ENCODE results near the gene COL18A1. TPM values are rescaled to one million over a fixed set of nuclear protein-coding genes. Genes with fewer than 3 reads are reported as not detected.
A peak's percentile ranks its signal among the peaks of the same experiment; 100 is the strongest.

The COL18A1 gene
- total RNA-seq, 4 donors from 2014 or later = 97.7 to 173 (median 110) TPM

DNA sequence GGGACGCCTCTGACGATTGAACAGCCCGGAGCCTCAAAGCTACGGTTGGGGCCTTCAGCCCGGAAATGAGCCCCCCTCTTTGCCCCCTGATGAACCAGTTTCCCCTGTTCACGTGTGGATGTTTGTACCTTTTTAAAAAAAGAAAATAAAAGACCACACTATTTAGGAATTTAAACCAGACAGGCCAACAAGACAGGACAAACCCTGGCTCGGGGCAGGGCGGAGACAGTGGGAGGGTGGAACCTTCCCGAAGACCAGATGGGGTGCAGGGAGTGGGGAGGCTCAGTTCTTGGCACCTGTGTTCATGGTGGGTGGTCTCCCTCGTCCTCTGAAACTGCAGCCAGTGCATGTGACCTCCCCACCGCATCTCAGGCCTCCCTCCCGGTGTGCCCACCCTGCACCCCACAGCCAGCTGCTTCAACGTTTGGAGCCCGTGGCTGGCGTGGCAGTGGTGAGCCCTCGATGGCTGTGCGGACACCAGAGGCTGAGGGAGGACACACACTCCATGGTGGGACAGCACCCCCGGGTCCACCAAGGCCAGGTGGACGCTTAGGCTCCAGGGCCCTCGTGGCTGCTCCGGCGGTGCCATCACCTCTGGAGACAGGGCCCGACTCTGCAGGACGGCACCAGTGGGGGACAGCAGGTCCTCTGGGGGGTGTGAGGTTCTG, 45.6 kb downstream of the COL18A1 start:
- H3K4me3 ChIP-seq = no peak overlapping the region
- intact Hi-C loops (cut with DNase I) = no loop called here
- peaks cover 0 to 8% (median 0%) of the 10 kb centered on the region in 4 donors for H3K36me3 ChIP-seq
- H3K4me1 ChIP-seq = peaks cover 16 to 26% (median 23%) of the 10 kb centered on the region in 4 donors
- peaks cover 0 to 14% (median 0%) of the 10 kb centered on the region in 4 donors for H3K27me3 ChIP-seq
- no peak for TF ChIP-seq POLR2AphosphoS5 (IDR thresholded peaks at IDR 0.05)
- TF ChIP-seq, protein P1, sequence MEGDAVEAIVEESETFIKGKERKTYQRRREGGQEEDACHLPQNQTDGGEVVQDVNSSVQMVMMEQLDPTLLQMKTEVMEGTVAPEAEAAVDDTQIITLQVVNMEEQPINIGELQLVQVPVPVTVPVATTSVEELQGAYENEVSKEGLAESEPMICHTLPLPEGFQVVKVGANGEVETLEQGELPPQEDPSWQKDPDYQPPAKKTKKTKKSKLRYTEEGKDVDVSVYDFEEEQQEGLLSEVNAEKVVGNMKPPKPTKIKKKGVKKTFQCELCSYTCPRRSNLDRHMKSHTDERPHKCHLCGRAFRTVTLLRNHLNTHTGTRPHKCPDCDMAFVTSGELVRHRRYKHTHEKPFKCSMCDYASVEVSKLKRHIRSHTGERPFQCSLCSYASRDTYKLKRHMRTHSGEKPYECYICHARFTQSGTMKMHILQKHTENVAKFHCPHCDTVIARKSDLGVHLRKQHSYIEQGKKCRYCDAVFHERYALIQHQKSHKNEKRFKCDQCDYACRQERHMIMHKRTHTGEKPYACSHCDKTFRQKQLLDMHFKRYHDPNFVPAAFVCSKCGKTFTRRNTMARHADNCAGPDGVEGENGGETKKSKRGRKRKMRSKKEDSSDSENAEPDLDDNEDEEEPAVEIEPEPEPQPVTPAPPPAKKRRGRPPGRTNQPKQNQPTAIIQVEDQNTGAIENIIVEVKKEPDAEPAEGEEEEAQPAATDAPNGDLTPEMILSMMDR (IDR thresholded peaks at IDR 0.05) = no peak
- no peak for TF ChIP-seq EP300 (IDR thresholded peaks at IDR 0.05)
- TF ChIP-seq POLR2A (IDR thresholded peaks at IDR 0.05; ENCODE audit: low read depth) = no peak
- no peak for DNase-seq (ENCODE audit: extremely low spot score)
- no peak overlapping the region for H3K27ac ChIP-seq (replicated peaks in 1 of 4)
- 80% methylated on average over 9 of the region's 24 CpGs for WGBS
- H3K9me3 ChIP-seq = peaks cover 0 to 8% (median 0%) of the 10 kb centered on the region in 4 donors

- WGBS = 87% methylated on average over 7 of the region's 20 CpGs
- H3K27ac ChIP-seq (replicated peaks in 1 of 4) = no peak overlapping the region
- peaks cover 16 to 33% (median 29%) of the 10 kb centered on the region in 4 donors for H3K4me1 ChIP-seq
- intact Hi-C loops (cut with DNase I) = no loop called here
- peaks cover 0 to 13% (median 0%) of the 10 kb centered on the region in 4 donors for H3K36me3 ChIP-seq
- H3K27me3 ChIP-seq = peaks cover 0 to 21% (median 0%) of the 10 kb centered on the region in 4 donors
- H3K9me3 ChIP-seq = peaks cover 0 to 8% (median 0%) of the 10 kb centered on the region in 4 donors
- TF ChIP-seq EP300 (IDR thresholded peaks at IDR 0.05) = no peak
- TF ChIP-seq POLR2A (IDR thresholded peaks at IDR 0.05; ENCODE audit: low read depth) = no peak
- no peak for TF ChIP-seq POLR2AphosphoS5 (IDR thresholded peaks at IDR 0.05)
- TF ChIP-seq, protein P1 (IDR thresholded peaks at IDR 0.05) = no peak
- no peak for DNase-seq (ENCODE audit: extremely low spot score)
- no peak overlapping the region for H3K4me3 ChIP-seq
Measured at GRCh38 chr21:45451091-45451740, 46.3 kb downstream of the COL18A1 start.

DNA sequence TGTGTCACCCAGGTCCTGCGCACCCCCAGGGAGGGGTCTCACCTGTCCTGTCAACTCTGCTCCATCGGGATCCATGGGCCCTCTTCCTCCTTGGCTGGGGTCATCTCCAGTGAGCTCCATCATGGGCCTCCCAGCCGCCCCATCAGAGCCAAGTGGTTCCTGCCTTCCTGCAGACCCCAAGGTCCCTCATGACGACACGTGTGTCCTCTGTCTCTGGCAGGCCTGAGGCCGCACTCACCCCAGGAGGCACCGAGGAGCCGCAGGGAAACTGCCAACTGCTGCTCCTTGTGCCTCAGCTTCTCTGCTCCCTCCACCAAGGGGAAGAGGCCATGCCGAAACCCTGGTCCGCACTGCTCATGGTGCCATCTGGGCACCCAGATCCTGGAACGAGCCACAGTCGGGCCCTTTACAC, 46.8 kb downstream of the COL18A1 start:
- Histone ChIP-seq H3K27me3 (peaks cover 0 to 24% (median 0%) of the 10 kb centered on the region in 4 donors), H3K4me1 (peaks cover 16 to 38% (median 35%) of the 10 kb centered on the region in 4 donors), H3K4me3 (no peak overlapping the region), H3K27ac (replicated peaks in 1 of 4) (no peak overlapping the region), H3K9me3 (peaks cover 0 to 3% (median 0%) of the 10 kb centered on the region in 4 donors), H3K36me3 (peaks cover 0 to 19% (median 0%) of the 10 kb centered on the region in 4 donors)
- no peak for DNase-seq (ENCODE audit: extremely low spot score)
- 100% methylated on average over 8 of the region's 12 CpGs for WGBS
- TF ChIP-seq, protein P1 (IDR thresholded peaks at IDR 0.05) = no peak
- no peak for TF ChIP-seq POLR2A (IDR thresholded peaks at IDR 0.05; ENCODE audit: low read depth)
- TF ChIP-seq EP300 (IDR thresholded peaks at IDR 0.05) = no peak
- TF ChIP-seq POLR2AphosphoS5 (IDR thresholded peaks at IDR 0.05) = no peak
- intact Hi-C loops (cut with DNase I) = no loop called here

GRCh38 chr21:45452696-45453307, 47.8 kb downstream of the COL18A1 start:
- intact Hi-C loops (cut with DNase I) = no loop called here
- WGBS = 92% methylated on average over 7 of the region's 7 CpGs
- H3K4me1 ChIP-seq = peaks cover 16 to 46% (median 42%) of the 10 kb centered on the region in 4 donors
- H3K27me3 ChIP-seq = peaks cover 0 to 31% (median 0%) of the 10 kb centered on the region in 4 donors
- no peak overlapping the region for H3K27ac ChIP-seq (replicated peaks in 1 of 4)
- H3K4me3 ChIP-seq = no peak overlapping the region
- no peak for DNase-seq (ENCODE audit: extremely low spot score)
- H3K36me3 ChIP-seq = peaks cover 0 to 19% (median 0%) of the 10 kb centered on the region in 4 donors
- H3K9me3 ChIP-seq = no peaks in the 10 kb centered on the region
- TF ChIP-seq POLR2AphosphoS5 (IDR thresholded peaks at IDR 0.05) = peak in 1 of 2 donors; percentile 19
- no peak for TF ChIP-seq POLR2A (IDR thresholded peaks at IDR 0.05; ENCODE audit: low read depth)
- TF ChIP-seq, protein P1 (IDR thresholded peaks at IDR 0.05) = no peak
- TF ChIP-seq EP300 (IDR thresholded peaks at IDR 0.05) = no peak
